Omental fat pad (tissue), 4 donors: ENCODE results near the gene SCD5. TPM values are rescaled to one million over a fixed set of nuclear protein-coding genes. Genes with fewer than 3 reads are reported as not detected.

Experiments used
- ATAC-seq: fragments of 150-250 bp; one replicate; pipeline ENCODE4 v1.9.1; 2016; ENCODE audit warnings: mild to moderate bottlenecking, moderate library complexity; ENCODE audit not compliant: low FRiP score
- DNase-seq: peaks from one replicate; pipeline ENCODE4 v3.0.0-alpha.2; 2019; ENCODE audit warnings: low spot score
- total RNA-seq, 4 donors: library from RNA; depleted of rRNA; stranded (reverse); fragments of >200 nt; gene quantifications; one replicate each; pipeline ENCODE4 v1.1.0, GENCODE V29; 2016
- TF ChIP-seq, protein P1 (sequence below), 3 donors: fragments of 450-650 bp; IDR thresholded peaks; one replicate each; pipeline ENCODE4 v1.5.1; 2016 to 2017; ENCODE audit warnings: antibody characterized with exemption in 3 of 3, mild to moderate bottlenecking in 3 of 3, moderate library complexity in 2 of 3

The SCD5 gene
- total RNA-seq, 4 donors from 2014 or later = 6.7 to 19.9 (median 13.5) TPM

DNA sequence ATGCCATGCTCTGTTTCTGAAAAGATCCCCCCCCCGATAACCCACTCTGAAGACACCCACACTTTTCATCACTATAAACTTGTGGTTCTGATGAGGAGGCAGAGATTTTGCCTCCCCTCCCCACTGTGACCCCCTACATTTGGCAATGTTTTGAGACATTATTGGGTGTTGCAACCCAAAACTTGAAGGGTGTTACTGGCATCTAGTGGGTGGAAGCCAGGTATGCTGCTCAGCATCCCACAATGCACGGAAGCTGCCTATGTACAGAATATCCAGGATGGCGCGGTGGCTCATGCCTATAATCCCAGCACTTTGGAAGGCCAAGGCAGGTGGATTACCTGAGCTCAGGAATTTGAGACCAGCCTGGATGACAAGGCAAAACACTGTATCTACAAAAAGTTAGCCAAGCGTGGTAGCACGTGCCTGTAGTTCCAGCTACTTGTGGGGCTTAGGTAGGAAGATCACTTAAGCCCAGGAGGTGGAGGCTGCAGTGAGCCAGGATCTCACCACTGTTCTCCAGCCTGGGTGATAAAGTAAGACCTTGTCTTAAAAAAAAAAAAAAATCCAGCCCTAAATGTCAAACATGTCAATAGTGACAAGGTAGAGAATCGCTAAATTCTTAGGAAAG, 87.3 kb downstream of the SCD5 start:
- DNase-seq (no peak), ATAC-seq (no peak)
- TF ChIP-seq, protein P1, sequence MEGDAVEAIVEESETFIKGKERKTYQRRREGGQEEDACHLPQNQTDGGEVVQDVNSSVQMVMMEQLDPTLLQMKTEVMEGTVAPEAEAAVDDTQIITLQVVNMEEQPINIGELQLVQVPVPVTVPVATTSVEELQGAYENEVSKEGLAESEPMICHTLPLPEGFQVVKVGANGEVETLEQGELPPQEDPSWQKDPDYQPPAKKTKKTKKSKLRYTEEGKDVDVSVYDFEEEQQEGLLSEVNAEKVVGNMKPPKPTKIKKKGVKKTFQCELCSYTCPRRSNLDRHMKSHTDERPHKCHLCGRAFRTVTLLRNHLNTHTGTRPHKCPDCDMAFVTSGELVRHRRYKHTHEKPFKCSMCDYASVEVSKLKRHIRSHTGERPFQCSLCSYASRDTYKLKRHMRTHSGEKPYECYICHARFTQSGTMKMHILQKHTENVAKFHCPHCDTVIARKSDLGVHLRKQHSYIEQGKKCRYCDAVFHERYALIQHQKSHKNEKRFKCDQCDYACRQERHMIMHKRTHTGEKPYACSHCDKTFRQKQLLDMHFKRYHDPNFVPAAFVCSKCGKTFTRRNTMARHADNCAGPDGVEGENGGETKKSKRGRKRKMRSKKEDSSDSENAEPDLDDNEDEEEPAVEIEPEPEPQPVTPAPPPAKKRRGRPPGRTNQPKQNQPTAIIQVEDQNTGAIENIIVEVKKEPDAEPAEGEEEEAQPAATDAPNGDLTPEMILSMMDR (IDR thresholded peaks at IDR 0.05) = no peak

DNA sequence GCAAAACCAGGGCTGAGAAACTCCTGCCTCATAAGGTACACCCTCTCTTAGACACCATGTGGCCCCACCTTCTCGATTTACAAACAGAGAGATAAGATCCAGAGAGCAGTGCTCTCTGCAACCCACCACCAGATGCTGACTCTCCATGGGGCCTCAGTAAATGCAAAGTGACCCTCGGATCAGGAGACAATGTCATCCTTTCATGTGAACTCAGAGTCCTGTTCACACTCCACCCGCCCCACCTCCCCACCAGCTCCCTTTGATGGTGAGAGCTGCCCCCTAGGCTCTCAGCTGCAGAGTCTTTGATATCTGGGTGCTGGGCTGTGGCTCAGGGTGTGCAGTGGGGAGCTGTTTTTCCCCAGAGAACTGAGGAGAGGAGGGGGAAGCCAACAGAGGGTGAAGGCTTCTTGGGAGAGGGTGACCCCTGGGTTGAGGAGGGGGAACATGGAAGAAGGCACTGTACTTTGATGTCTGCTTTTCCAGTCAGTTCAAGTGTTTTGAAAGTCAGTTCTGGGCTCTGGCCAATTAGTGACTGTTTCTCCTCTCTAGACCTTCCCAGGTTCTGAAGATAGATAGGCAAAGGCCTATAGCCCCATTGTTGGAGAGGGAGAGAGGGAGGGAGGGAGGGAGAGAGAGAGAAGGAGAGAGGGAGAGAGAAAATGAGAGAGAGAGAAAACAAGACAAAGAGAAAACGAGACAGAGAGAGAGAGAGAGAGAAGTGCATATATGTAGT, 88.2 kb downstream of the SCD5 start:
- DNase-seq (no peak), ATAC-seq (no peak)
- TF ChIP-seq, protein P1 (IDR thresholded peaks at IDR 0.05) = no peak

DNA sequence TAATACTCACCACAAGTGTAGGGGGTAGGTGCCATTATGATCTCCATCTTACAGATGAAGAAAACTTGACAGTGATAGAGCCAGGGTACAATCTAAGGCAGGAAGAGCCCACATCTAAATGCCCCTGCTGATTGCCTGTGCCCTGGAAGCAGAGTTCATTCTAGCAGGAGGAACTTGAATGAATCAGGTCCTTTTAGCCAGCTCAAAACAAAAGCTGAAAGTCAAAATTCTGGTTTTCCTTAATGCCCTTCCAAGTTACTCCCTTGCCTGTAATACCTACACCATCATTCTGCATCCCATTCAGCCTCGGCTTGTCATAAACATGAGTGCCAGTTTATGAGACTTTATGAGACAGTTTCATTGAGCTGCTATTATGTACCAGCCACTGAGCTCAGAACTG, 89.6 kb downstream of the SCD5 start:
- DNase-seq (no peak), ATAC-seq (no peak)
- TF ChIP-seq, protein P1 (IDR thresholded peaks at IDR 0.05) = no peak

DNA sequence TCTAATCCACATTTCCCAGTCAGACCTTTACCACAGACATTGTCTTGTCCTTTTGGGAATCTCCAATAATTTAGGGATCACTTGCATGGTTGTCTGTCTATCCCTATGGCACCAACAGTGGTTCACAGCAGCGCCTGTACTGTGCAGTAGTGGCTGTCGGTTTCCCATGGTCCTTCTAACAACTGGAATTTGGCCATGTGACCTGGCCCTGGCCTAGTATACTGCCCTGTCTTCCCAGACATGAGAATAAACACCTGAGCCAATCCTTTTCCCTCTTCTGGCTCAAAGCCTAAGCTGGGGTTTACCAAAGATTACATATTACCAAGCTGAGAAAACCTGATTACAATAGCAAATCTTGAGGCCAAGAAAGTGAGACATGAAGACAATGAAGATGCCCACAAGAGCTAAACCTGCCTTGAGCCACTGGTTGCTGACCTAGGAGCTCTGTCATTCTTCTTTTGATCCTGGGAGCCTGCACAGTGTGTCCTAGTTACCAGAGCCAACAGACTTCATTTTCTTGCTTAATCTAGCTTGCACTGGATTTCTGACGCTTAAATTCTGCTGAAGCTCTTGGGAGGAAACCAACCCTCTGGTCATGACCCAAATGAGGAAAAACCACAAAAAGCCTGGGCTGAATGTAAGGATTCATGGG, 92.1 kb downstream of the SCD5 start:
- ATAC-seq = no peak

DNA sequence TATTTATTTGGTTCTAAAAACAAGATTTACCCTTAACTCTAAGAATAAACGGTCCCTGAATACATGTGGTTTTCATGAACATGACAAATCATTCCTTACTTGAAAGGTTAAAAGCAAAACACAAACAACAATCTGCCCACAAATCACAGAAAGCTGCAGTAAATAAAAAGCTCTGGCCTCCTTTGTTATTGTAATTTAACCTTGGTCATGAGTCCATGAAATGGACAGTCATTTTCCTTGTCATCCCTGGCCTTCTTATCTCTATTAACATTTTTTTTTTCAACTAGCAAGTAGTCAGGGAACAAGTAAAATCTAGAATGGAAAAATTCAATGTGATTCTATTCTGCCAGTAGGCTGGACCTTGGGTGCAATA, 92.7 kb downstream of the SCD5 start:
- TF ChIP-seq, protein P1 (IDR thresholded peaks at IDR 0.05) = no peak
- no peak for ATAC-seq
- DNase-seq = no peak

More for the DNA sequence above, 92.1 kb downstream of the SCD5 start:
- no peak for DNase-seq
- TF ChIP-seq, protein P1 (IDR thresholded peaks at IDR 0.05) = no peak

DNA sequence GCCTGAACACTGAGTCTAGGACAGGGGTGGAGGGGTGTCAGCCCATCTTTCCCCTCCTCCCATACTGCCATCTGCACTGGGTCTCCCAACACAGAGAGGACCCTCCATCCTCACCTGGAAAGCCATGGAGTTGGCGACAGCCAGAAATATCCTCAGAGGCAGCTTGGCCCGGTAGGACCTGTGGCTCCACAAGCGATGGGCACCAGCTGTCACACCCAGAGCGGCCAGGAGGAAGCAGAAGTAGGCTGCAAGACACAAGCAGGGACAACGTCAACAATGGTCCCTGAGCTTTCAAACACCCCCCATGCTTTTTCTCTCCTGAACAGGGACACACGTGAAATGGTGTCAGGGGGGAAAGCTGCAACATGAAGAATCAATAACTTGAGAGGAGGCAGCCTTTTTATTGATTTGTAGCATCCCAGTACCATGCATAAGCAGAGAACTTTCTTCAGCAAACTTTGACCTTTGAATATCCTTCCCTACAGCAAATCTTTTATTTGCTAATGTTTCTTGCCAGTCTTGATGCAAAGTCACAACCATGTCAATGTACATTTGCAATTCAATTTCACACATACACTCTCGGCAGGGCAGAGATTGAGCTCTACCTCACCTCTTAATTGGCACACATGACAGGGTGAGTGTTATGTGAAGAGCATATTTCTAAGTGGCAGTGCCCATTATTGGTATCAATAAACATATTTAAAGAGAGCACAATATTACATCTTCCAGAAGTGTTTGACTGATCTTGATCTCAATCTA, 93.2 kb downstream of the SCD5 start:
- TF ChIP-seq, protein P1 (IDR thresholded peaks at IDR 0.05) = no peak
- ATAC-seq = no peak
- no peak for DNase-seq
